Neural cell (in vitro differentiated cells): ENCODE data around the gene AKT1S1. TPM values are rescaled to one million over a fixed set of nuclear protein-coding genes. Genes with fewer than 3 reads are reported as not detected.

Source experiments
- H2AFZ ChIP-seq: fragments of 200-600, 300-800 bp; sonication (generic), shearing (Covaris generic); 2 replicates; pipeline ENCODE4 v1.6.0; 2014; ENCODE audit warnings: low read depth, mild to moderate bottlenecking, antibody characterized with exemption, low read length, moderate library complexity
- H3F3A ChIP-seq: fragments of 200-600 bp; shearing (Covaris generic); 2 replicates; pipeline ENCODE4 v1.6.1; 2016; ENCODE audit warnings: mild to moderate bottlenecking, moderate library complexity, mixed read lengths, antibody characterized with exemption, low read length; ENCODE audit not compliant: insufficient read depth, poor library complexity, severe bottlenecking
- H3K27ac ChIP-seq: fragments of 200-600, 300-800 bp; sonication (generic), shearing (Covaris generic); 2 replicates; pipeline ENCODE4 v1.5.1; 2014; ENCODE audit warnings: mild to moderate bottlenecking, low read length, moderate library complexity
- H3K27me3 ChIP-seq: fragments of 300-800, 200-600 bp; sonication (generic), shearing (Covaris generic); 2 replicates; pipeline ENCODE4 v1.6.0; 2014; ENCODE audit warnings: mild to moderate bottlenecking, low read depth, low read length, moderate library complexity; ENCODE audit not compliant: insufficient read depth
- H3K36me3 ChIP-seq: fragments of 300-800, 200-600 bp; sonication (generic), shearing (Covaris generic); 2 replicates; pipeline ENCODE4 v1.5.1; 2014; ENCODE audit warnings: mild to moderate bottlenecking, antibody characterized with exemption, low read length, moderate library complexity; ENCODE audit not compliant: insufficient read depth
- H3K4me2 ChIP-seq: fragments of 300-800, 200-600 bp; sonication (generic), shearing (Covaris generic); 2 replicates; pipeline ENCODE4 v1.6.0; 2014; ENCODE audit warnings: mild to moderate bottlenecking, low read length
- H3K4me3 ChIP-seq: fragments of 300-800, 200-600 bp; sonication (generic), shearing (Covaris generic); 2 replicates; pipeline ENCODE4 v1.5.1; 2014; ENCODE audit warnings: mild to moderate bottlenecking, low read length, moderate library complexity
- H3K79me2 ChIP-seq: fragments of 200-600 bp; shearing (Covaris generic); replicated peaks from 2 replicates; pipeline ENCODE4 v1.6.0; 2014; ENCODE audit warnings: mild to moderate bottlenecking, low read length, moderate library complexity; ENCODE audit not compliant: insufficient read depth
- H3K9ac ChIP-seq: fragments of 300-800, 200-600 bp; sonication (generic), shearing (Covaris generic); 2 replicates; pipeline ENCODE4 v1.6.1; 2016; ENCODE audit warnings: mild to moderate bottlenecking, low read length, mixed read lengths
- H3K9me2 ChIP-seq: fragments of 200-600 bp; shearing (Covaris generic); 2 replicates; pipeline ENCODE4 v1.6.1; 2016; ENCODE audit warnings: mild to moderate bottlenecking, low read length, mixed read lengths; ENCODE audit not compliant: insufficient read depth
- H3K9me3 ChIP-seq: fragments of 200-600, 300-800 bp; sonication (generic), shearing (Covaris generic); 2 replicates; pipeline ENCODE4 v1.6.1; 2016; ENCODE audit warnings: mild to moderate bottlenecking, mixed run types, low read length, moderate library complexity, mixed read lengths
- H4K20me1 ChIP-seq: fragments of 200-600 bp; shearing (Covaris generic); 2 replicates; pipeline ENCODE4 v1.6.1; 2016; ENCODE audit warnings: mild to moderate bottlenecking, mixed run types; ENCODE audit not compliant: insufficient read depth
- EP300 ChIP-seq: fragments of 450-650 bp; conservative IDR thresholded peaks from 2 replicates; pipeline ENCODE4 v1.6.1; 2014; ENCODE audit warnings: antibody characterized with exemption, mild to moderate bottlenecking, moderate library complexity; ENCODE audit not compliant: poor library complexity, severe bottlenecking
- EZH2 ChIP-seq: fragments of 200-600, 300-800 bp; shearing (Covaris generic), sonication (generic); IDR thresholded peaks from 2 replicates; pipeline ENCODE4 v1.6.1; 2014; ENCODE audit warnings: antibody characterized with exemption, low read length, borderline replicate concordance, mild to moderate bottlenecking; ENCODE audit not compliant: insufficient read depth, poor library complexity, severe bottlenecking
- MXI1 ChIP-seq: fragments of 450-650 bp; conservative IDR thresholded peaks from 2 replicates; pipeline ENCODE4 v1.6.1; 2014; ENCODE audit warnings: antibody characterized with exemption, mild to moderate bottlenecking; ENCODE audit not compliant: poor library complexity, severe bottlenecking
- POLR2AphosphoS5 ChIP-seq: IDR thresholded peaks from 2 replicates; pipeline ENCODE4 v1.6.1; 2012
- RAD21 ChIP-seq: fragments of 450-650 bp; conservative IDR thresholded peaks from 2 replicates; pipeline ENCODE4 v1.6.1; 2014; ENCODE audit warnings: antibody characterized with exemption, mild to moderate bottlenecking, moderate library complexity
- REST ChIP-seq: IDR thresholded peaks from 2 replicates; pipeline ENCODE4 v1.6.1; 2012; ENCODE audit warnings: borderline replicate concordance
- SMC3 ChIP-seq: fragments of 450-650 bp; conservative IDR thresholded peaks from 2 replicates; pipeline ENCODE4 v1.6.1; 2014; ENCODE audit warnings: antibody characterized with exemption, mild to moderate bottlenecking, moderate library complexity; ENCODE audit not compliant: poor library complexity
- TAF1 ChIP-seq: IDR thresholded peaks from 2 replicates; pipeline ENCODE4 v1.6.1; 2012; ENCODE audit warnings: low read depth
- polyA plus RNA-seq: library from polyadenylated mRNA; depleted of rRNA; stranded (reverse); fragments of >200 nt; gene quantifications from 2 replicates; pipeline ENCODE4 v1.2.3, GENCODE V29; 2014
- TF ChIP-seq, protein P1 (sequence below): fragments of 450-650 bp; IDR thresholded peaks from 2 replicates; pipeline ENCODE4 v1.5.1; 2014; ENCODE audit warnings: antibody characterized with exemption, mild to moderate bottlenecking, moderate library complexity; ENCODE audit not compliant: poor library complexity, severe bottlenecking

The AKT1S1 gene
- polyA plus RNA-seq, 1 donor from 2014 or later, result 4.8 TPM

DNA sequence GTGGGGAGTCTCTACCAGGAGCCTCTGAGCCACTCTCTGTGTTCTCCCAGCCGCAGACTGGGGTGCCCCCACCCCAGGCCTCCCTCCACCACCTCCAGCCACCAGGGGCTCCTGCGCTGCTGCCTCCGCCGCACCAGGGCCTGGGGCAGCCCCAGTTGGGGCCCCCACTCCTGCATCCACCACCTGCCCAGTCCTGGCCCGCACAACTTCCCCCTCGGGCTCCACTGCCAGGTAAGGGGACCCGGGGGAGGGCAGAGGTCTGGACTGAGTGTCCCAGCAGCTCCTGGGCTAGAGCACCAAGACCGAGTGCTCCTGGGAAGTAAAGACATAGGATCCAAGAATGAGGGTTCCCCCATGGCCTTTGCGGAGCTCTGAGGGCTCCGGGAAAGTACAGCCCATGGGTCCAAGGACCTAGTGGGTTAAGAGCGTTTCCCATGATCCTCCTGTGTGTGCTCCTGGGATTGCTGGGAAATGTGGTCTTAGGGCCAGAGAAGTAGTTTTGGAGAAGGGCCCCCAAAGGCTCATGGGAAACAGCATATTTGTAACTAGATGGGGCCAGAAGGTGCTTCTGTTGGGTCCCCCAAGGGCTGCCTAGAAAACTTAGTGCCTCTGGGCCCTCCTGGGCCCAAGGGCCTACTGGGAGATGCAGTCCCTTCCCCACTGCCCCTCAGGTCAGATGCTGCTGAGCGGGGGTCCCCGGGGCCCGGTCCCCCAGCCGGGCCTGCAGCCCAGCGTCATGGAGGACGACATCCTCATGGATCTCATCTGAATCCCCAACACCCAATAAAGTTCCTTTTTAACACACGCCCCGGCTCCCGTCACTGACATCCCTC is 40.8 kb downstream of the AKT1S1 start:
- Histone ChIP-seq H4K20me1 (no peaks in the 10 kb centered on the region), H3K27me3 (no peaks in the 10 kb centered on the region), H3K9ac (no peak overlapping the region), H3K36me3 (peaks cover 5% of the 10 kb centered on the region), H3F3A (no peaks in the 10 kb centered on the region), H2AFZ (no peak overlapping the region), H3K9me3 (no peaks in the 10 kb centered on the region), H3K4me3 (no peak overlapping the region), H3K9me2 (no peaks in the 10 kb centered on the region), H3K4me2 (no peak overlapping the region), H3K79me2 (no peaks in the 10 kb centered on the region), H3K27ac (no peak overlapping the region)
- TF ChIP-seq EZH2 (no peak), TAF1 (no peak), SMC3 (no peak), RAD21 (no peak), REST (no peak), EP300 (no peak), MXI1 (no peak), POLR2AphosphoS5 (no peak)
- TF ChIP-seq, protein P1, sequence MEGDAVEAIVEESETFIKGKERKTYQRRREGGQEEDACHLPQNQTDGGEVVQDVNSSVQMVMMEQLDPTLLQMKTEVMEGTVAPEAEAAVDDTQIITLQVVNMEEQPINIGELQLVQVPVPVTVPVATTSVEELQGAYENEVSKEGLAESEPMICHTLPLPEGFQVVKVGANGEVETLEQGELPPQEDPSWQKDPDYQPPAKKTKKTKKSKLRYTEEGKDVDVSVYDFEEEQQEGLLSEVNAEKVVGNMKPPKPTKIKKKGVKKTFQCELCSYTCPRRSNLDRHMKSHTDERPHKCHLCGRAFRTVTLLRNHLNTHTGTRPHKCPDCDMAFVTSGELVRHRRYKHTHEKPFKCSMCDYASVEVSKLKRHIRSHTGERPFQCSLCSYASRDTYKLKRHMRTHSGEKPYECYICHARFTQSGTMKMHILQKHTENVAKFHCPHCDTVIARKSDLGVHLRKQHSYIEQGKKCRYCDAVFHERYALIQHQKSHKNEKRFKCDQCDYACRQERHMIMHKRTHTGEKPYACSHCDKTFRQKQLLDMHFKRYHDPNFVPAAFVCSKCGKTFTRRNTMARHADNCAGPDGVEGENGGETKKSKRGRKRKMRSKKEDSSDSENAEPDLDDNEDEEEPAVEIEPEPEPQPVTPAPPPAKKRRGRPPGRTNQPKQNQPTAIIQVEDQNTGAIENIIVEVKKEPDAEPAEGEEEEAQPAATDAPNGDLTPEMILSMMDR, result no peak

GRCh38 chr19:49835562-49835961 is 41.6 kb downstream of the AKT1S1 start:
- Histone ChIP-seq H3K9ac (no peak overlapping the region), H3K79me2 (no peaks in the 10 kb centered on the region), H3K36me3 (peaks cover 4% of the 10 kb centered on the region), H2AFZ (no peak overlapping the region), H3K4me2 (no peak overlapping the region), H3F3A (no peaks in the 10 kb centered on the region), H3K27me3 (no peaks in the 10 kb centered on the region), H3K9me3 (no peaks in the 10 kb centered on the region), H4K20me1 (no peaks in the 10 kb centered on the region), H3K9me2 (no peaks in the 10 kb centered on the region), H3K27ac (no peak overlapping the region), H3K4me3 (no peak overlapping the region)
- TF ChIP-seq MXI1, result no peak
